GM03348 (cell line): ENCODE measurements around the gene DBNL.

Source experiments
- DNase-seq: peaks from one replicate; pipeline ENCODE4 v3.0.0; 2012; ENCODE audit warnings: low spot score

DBNL gene

DNA sequence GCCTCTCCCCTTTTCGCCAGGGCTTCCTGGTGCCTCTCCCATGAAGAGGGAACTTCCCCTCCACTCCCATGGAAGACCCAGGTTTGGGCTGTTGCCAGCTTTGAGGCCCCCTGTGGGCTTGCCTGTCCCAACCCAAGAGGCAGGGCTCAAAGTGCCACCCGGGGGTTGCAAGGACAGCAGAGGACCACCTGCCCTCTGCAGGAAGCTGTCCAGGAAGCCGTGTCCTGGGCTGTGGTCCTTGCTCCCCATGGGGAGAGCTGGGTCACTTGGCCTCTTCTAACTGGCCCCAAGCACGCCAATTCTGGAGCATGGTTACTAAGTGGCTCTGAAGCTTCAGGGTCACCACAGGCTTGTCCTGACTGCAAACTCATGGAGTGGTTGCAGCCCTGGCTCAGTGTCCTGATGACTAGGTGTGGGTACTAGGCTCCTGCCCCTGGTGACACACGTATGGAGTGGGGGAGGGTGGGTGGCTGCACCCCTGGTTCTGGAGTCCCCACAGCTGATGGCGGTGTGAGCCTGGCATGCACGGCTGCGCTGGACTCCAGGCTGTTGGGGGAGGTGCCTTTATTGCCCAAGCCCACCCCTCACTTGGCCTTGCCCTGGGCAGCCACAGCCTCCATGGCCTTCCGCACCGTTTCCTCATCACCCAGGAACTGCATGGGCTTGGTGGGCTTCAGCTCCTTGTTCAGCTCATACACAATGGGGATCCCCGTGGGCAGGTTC lies 17.8 kb downstream of the DBNL start:
- DNase-seq: no peak

DNA sequence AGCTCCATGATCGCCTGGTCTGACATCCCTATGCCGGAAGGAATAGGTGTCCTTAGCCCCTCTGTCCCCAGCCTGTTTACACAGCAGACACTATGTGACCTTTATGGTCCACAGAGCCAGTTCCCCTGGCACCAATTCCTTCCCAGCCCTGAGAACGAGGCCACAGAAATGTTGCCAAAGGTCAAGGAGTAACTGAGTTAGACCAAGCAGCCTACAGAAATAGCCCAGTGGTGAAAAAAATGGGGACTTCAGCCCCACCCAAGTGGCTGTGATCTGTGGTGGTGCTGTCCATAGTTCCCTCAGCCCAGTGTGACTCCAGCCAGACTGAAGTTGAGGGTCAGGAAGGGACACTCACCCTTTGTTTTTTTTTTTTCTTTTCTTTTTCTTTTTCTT lies 18.4 kb downstream of the DBNL start:
- DNase-seq: no peak

DNA sequence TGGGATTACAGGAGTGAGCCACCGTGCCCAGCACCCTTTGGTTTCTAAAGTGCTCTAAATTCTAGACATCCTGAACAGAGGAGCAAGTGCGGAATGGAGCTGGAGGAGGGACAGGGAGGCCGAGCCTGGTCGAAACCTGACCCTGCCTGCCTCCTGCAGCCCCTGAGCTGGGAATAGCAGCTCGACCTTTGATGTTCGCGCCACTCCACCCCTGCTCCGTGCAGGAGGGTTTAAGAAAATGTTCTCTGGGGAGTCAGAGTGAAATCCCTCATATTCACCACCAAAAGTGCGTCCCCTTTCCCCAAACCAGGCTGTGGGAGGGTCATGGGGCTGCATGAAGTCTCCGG lies 19.0 kb downstream of the DBNL start:
- no peak for DNase-seq

DNA sequence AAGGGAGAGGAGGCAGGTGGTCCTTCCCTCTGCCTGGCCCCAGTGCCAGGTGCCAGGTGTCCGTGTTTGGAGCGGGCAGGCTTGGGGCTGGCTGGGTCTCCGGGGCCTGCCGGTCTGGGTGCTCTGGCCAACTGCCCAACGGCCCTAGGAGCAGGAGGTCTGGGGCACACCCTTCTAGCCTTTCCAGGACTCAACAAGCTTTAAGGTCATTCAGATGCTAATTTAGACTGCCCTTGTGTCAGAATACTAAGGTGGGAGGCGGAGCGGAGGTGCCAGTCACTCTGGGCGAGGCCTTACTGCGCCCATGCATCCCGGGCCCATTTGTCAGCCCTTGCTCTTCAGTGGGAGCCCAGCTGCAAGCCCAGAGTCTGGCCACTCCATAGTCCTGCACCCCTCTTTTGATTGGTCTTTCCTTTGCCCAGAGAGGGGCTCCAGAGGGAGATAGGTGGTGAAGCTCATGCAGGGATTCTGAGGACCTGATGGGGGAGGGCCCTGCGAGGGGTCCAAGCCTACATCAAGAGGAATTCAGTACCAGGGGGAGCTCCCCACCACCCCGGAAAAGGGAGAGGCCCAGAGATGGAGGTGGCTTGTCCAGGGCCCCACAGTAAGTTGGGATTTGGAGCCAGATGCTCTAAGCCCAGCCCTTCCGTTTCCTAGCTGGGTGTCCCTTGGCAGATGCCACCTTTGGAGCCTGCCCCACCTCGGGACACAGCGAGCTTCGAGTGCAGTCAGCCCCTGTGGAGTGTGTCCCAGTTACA lies 19.6 kb downstream of the DBNL start:
- no peak for DNase-seq

DNA sequence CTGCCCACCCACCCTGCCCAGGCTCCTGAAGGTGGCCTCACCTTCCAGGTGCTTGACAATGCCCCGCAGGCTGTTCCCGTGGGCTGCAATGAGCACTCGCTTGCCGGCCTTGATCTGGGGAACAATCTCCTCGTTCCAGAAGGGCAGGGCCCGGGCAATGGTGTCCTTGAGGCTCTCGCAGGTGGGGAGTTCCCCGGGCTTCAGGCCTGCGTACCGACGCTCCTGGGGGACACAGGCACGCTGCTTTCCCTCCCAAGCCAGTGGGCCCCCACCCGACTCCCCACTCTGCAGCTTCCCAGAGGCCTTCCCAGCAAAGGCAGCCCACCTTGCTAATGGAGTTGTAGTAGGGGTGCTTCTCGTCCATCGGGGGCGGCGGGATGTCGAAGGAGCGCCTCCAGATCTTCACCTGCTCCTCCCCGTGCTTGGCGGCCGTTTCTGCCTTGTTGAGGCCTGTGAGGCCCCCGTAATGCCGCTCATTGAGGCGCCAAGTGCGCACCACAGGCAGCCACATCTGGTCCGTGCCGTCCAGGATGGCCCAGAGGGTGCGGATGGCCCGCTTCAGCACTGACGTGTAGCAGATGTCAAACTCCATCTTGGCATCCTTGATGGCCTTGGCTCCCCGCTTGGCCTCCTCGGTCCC lies 20.4 kb downstream of the DBNL start:
- DNase-seq: no peak

DNA sequence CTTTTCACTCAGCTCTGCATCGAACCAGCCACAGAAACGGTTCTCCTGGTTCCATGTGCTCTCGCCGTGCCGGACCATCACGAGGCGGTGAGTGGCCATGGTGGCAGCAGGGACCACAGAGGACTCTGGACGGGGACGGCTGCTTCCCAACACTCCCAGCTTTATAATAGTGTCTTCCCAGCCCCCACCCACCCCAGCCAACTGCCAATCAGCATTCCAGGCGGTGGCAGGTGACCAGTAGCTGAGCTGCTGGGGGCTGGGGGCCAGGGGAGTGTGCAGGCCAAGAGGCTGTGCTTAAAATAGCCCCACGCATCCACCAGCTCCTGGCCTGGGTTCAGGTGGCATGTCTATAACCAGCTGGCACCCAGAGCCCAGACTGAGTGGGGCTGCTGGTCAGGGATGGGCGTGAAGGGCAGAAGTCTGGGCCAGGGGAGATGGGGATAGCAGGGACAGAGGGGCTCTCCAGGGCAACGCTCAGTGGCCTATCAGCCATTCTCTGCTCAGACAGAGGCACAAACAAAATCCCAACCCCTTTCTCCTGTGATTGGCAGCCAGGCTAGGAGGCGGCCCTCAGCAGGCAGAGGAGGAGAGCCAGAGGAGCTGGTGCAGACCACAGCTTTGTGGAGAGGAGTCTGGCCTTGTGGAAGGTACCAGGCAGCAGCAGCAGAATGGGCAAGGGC lies 21.1 kb downstream of the DBNL start, which contains the start of gene PGAM2:
Gene PGAM2 (minus strand): TSS at position 137 of the 680 bp plus-strand sequence. CDS start 38 bp downstream, at position 99.
- peak; percentile 44 for DNase-seq

DNA sequence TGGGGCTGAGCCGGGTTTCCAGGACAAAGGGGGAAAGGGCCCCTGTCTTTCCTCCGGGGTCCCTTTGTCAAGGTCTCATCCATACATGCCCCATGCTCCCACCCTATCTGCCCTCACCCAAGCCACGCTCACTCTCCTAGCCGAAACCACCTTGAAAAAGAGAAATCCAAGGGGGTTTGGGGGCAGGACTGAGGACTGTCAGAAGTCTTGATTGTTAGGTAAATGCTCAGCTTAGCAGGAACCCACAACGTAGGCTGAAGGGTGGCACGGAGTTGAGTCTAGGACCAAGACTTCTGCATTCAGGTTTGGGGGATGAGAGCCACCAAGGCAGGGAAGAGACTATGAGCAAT lies 21.6 kb downstream of the DBNL start:
- DNase-seq: no peak

DNA sequence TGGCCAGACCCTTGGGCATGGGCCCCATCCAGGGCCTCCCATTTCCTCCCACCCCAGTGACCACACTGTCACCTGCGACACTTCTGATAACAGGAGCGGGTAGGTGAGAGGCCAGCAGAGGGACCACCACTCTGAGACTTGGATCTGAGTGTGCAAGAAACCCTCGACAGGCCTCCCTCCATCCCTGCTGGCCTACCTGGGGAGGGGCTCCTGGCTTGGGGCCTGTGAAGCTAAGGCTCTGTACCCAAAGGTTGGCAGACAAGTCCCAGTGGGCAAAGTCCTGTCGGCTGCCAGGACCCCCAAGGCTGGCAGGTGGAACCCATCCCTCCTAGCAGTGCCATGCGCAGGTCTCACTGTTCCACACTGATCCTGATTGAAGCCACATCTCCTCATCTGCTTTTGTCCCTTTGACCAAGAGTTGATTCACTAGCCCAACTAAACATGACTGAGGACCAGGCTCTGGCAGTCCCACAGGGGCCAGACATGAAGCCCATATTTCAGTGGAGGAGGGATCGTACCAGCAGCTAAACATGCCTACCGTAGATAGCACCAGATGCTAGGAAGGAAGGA lies 22.1 kb downstream of the DBNL start:
- DNase-seq: no peak

DNA sequence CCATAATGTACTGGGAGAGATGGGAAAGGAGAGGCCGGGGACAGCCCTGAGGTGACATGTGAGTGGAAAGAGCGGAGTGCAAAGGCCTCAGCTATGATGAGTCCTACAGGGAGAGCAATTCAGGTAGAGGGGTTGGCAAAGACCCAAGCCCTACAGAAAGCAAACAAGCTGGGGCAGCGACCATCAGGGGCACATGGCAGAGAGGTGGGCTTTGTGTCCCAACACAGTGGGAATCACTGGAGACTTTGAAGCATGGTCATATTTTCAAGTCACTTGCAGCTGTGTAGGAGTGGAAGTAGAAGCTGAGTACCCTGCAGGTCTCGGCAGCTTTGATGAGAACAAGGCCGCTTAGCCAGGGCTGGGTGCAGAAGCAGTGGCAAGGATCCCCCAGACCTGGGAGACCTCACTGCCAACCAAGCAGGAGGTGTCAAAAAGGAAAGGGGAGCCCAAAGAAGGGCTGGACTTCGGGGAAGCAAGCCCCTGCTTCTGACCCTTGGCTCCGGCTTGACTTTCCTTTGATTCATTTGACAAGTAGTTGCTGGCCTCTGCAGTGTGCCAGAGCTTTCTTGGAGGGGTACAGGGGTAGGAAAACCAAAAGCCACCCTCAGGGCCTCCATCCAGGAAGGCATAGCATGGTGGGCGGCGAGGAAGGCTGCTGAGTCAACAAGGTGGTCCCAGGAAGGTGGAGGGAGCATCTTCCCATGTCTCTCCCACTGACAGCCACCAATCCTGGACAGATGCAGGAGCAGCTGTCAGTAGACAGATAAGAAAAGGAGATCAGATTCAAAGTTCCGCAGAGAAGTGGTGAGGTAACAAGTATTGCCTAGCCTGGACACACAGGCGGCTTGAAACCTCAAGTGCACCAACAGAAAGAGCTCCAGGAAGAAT lies 22.8 kb downstream of the DBNL start:
- no peak for DNase-seq

DNA sequence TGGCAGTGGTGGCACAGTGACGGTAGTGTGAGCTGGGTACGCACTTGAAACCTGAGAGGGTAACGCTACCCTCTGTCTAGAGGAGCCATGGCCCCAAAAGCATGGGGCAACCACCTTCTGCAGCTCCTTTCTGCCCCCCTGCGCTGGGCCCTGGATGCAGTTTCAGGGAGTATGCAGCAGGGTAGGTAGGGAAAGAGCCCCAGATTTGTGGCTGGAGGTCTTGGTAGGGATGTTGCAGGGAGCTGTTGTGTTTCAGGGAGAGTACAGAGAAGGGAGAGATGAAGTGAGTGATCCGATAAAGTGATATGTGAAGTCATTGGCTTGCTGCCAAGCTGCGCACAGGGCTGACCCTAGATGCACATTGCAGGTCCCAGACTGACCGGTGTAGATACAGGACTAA lies 23.6 kb downstream of the DBNL start:
- DNase-seq: no peak

DNA sequence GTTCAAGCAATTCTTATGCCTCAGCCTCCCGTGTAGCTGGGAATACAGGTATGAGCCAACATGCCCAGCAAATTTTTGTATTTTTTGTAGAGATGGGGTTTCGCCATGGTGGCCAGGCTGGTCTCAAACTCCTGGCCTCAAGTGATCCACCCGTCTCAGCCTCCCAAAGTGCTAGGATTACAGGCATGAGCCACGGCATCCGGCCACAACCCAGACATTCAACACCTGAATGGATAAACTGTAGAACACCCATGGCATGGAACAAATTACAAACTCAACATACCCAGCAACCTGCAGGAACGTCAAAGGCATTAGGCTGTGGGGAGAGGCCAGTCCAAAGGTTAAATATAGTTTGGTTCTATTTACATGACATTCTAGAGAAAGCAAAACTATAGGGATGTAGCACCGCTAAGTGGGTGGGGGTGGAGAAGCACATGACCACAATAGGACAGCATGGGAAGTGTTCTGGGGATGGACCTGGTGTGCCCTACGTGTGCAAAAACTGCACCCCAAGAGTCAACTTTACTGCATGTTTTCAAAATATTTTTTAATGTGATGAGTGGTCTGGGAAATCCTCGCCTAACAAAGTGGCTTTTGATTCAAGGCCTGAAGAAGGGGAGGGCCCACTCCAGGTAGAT lies 27.3 kb downstream of the DBNL start:
- DNase-seq: no peak

DNA sequence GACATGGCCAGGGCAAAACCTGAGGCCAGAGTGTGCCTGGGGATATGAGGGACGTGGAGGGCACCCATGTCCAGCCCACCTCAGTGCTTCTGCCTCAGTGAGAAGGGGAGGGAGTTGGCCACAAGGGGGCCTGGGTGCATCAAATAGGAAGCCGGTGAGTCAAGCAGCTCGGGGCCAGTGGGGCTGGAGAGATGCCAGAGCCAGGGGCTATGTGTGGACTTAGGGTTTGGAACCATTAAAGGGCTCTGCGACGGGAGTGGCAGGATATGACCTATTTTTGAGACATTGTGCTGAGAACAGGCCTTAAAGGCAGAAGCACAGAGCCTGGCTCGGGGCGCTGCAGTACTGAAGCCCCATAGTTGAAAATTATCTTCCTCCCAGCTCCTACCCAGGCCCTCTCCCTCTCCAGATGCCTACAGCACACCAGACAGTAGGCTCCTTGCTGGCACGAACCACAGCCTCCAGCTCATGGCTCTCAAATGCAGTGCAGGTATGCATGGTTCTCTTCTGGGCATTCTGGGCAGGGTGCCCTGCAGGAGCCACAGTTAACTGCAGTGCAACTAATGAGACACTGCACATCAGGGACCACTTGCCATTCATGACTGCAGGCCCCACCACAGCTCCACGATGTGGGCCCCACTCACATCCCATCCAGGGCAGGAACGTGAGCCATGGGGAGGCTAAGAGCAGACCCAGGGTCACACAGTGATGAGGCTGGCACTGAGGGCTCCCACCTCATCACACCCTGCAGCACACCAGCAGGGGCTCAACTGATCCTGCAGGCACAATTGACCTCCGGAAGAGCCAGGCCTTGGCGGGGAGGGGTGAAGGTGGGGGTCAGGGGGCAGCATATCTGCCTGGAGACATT lies 28.1 kb downstream of the DBNL start:
- peak; percentile 88 for DNase-seq

DNA sequence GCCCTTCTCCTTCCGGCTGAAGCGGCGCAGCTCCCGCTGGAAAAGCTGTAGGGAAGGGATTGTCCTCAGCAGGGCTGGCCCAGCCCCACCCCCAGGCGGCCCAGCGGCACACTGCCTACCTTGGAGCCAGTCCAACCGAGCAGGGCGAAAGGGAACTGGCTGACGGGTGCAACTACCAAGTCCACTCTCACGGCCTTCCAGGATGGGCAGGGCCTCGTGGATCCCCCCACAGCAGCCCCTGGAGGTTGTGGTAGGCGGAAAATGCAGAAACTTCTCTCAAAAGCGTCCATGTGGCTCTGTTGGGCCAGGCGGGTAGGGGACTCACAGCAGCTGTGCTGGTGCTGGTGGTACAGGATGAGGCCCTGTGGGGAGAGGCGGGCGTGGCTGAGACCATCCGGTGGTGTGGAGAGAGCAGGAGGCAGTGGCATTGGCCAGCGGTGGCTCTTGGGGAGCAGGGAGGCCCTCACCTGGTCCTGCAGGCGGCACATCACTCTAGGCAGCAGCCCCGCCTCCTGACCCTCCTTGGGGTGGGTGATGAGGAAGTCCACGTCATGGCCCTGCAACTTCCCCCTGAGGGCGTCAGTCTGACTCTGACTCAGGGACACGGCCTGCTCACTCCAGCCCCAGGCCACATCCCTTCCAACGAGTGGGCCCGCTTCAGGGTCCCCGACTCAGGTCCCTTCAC lies 29.3 kb downstream of the DBNL start:
- DNase-seq: no peak

DNA sequence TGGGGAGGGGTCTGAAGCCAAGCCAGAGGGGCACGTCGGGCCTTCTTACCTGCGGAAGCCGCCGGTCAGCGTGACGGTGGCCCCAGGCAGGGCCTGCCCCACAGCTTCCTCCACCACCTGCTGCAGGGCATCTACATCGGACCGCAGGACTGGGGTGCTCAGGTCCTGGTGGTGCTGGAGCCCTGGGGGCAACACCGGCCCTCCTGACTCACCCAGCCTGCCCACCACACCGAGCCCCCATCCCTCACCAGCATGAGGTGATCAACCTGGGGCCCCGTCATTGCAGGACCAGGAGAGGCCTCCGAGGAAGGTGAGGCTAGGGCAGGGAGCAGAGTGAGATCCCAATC lies 29.8 kb downstream of the DBNL start:
- DNase-seq: no peak

DNA sequence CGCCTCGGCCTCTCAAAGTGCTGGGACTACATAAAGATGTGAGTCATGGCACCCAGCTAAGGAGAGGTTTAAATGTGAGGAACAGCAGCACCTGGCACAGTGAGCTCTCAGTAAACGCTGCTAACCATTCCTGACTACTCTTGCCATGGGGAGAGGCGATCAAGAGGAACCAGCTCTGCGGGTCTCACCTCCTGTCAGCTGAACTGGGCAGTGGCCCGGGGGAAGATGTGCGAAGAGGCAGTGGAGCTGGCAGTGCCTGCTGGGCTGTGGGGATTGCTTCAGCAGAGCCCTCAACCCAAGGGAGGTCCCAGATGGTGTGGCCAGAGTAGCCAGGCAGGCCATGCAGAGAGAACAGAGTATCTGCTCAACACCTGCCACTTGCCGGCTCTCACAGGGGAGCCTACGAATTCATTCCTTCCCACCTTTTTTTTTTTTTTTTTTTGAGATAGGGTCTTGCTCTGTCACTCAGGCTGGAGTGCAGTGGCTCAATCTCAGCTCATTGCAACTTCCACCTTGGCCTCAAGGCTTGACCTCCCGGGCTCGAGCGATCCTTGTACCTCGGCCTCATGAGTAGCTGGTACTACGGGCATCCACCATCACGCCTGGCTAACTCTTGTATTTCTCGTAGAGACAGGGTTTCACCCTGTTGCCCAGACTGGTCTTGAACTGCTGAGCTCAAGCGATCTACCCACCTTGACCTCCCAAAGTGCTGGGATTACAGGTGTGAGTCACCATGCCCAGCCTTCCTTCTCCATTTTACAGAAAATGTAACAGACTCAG lies 31.0 kb downstream of the DBNL start:
- DNase-seq: no peak

DNA sequence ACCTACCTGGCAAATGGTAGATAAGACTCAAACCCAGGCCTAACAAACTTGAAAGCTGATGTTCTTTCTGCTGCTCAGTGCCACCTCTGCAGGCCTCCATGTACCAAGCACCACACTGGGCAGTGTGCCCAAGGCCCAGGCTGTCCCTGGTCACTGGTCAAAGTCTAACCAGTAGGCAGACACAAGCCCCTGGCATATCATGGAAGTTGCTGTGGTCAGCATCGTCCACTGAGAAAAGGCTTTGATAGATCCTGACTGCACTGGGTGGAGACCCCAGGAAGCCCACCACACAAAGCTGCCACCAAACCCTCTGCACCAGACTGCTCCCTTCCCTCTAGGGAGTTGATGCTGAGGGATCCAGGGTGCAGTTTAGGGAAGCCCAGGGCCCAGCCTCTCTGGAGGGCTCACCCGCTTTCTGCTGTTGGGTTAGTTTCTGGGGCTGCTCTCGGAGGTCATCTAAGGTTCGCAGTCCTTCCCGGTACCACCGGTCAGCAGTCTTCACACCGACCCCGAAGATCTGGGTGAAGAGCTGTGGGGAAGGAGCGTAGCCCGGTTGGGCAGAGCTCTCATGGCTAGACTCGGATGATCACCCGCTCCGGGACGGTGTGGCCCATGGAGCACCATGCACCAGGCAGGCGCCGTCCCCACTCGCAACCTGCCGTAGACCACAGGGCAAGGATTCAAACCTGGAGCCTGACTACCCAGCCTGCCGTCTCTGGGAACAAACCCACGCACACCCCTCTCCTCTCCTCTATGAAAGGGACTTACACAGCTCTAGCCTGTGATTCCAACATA lies 31.8 kb downstream of the DBNL start:
- DNase-seq: no peak

DNA sequence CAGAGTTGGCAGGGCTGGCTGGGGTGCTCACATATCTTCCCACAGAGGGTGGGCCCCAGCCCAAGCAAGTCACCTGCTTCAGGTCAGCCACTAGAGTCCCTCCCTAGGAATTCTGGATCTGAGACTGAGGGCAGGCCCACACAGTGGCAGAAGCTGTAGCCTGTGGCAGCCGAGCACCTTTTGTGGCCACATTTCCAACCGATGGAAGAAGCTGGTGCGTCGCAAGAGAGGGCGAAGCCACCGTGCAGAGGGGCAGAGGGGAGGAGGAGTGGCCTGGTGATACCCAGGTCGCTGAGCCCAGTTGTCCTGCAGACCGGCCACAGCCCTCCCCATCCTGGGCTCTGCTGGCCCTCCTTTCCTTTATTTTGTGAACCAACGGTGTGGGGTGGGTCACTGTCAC lies 32.6 kb downstream of the DBNL start:
- DNase-seq: no peak

DNA sequence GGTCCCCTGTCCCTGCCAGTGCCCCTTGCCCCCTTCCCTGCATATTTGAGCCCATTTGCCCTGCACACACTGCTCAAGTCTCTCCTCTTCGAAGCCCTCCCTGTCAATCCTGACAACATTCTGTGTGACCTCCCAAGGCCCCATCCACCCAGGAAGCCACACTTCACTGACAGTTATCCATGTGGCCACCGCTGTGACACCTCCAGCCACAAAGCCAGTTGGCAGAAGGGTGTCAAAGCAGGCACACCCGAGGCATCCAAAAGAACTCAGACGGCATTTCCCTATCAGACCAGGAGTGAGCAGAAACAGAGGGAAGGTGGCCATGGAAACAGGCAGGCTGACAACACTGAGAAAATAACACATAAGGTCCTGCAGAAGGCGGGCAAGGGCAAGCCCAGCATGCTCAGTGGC lies 33.2 kb downstream of the DBNL start:
- no peak for DNase-seq
